ENCODE measurements around the gene CCDC120.

Gene CCDC120

GRCh38 chrX:49102190-49102589 lies 43.4 kb downstream of the CCDC120 start:
- DNase-seq = no peak

- no peak for DNase-seq
These were observed 44.8 kb downstream of the CCDC120 start for GRCh38 chrX:49103637-49104036.

- no peak for DNase-seq
These were observed 47.5 kb downstream of the CCDC120 start for GRCh38 chrX:49106296-49106695.

GRCh38 chrX:49106930-49107329 lies 48.1 kb downstream of the CCDC120 start:
- DNase-seq = no peak

GRCh38 chrX:49108641-49109040 lies 49.8 kb downstream of the CCDC120 start:
- no peak for DNase-seq

- DNase-seq = no peak
These were observed 51.6 kb downstream of the CCDC120 start for GRCh38 chrX:49110417-49110816.

- no peak for DNase-seq
These were observed 53.0 kb downstream of the CCDC120 start for GRCh38 chrX:49111791-49112190.

GRCh38 chrX:49116076-49116475 lies 57.3 kb downstream of the CCDC120 start:
- DNase-seq = no peak

- no peak for DNase-seq
These were observed 57.9 kb downstream of the CCDC120 start for GRCh38 chrX:49116716-49117115.

GRCh38 chrX:49117581-49117980 lies 58.8 kb downstream of the CCDC120 start:
- no peak for DNase-seq
